Measurements from ENCODE around the gene DLK2. TPM values are rescaled to one million over a fixed set of nuclear protein-coding genes. Genes with fewer than 3 reads are reported as not detected.
"Not testable (repeated sequence)": the region's sequence is repeated elsewhere in the genome, so short reads cannot be mapped to it uniquely, and the experiment has no call there.

The DLK2 gene
- total RNA-seq, 1 experiment from 2014 or later = 30.2 TPM

- DNase-seq (ENCODE audit: unreplicated experiment) = no peak
- H3K27me3 Mint-ChIP-seq (ENCODE audit: insufficient read depth, unreplicated experiment) = no peaks in the 10 kb centered on the region
- intact Hi-C loops (cut with micrococcal nuclease) = no loop called here
- TF ChIP-seq CTCF (IDR thresholded peaks at IDR 0.05; ENCODE audit: unreplicated experiment) = no peak
- no peak overlapping the region for H3K4me3 Mint-ChIP-seq (ENCODE audit: unreplicated experiment)
- POLR2A ChIA-PET = interaction anchor here (1.0 to 1.6 kb wide), 2 partner anchors 16 to 21 kb away, joined by 3 to 5 read pairs; partner anchors contain the start of gene TJAP1
- H3K9me3 Mint-ChIP-seq (ENCODE audit: unreplicated experiment) = no peaks in the 10 kb centered on the region
- no TSS peak for BruUV-seq (replicated peaks)
- H3K27ac Mint-ChIP-seq (ENCODE audit: low read depth, unreplicated experiment) = no peak overlapping the region
- H3K4me1 Mint-ChIP-seq (ENCODE audit: insufficient read depth, unreplicated experiment) = no peaks in the 10 kb centered on the region
- CTCF ChIA-PET = interaction anchor here (0.8 to 1.0 kb wide), 2 partner anchors 40 to 131 kb away, joined by 3 to 6 read pairs; no protein-coding TSS in a partner anchor
- H3K36me3 Mint-ChIP-seq (ENCODE audit: insufficient read depth, unreplicated experiment) = no peaks in the 10 kb centered on the region
Observed at GRCh38 chr6:43461936-43462335, 6.6 kb upstream of the DLK2 start.

GRCh38 chr6:43460032-43460431 is 4.7 kb upstream of the DLK2 start:
- ChIA-PET POLR2A (interaction anchor here (1.5 to 1.8 kb wide), 3 partner anchors 18 to 37 kb away, joined by 4 to 8 read pairs (median 8); partner anchors contain the start of gene TJAP1), CTCF (interaction anchor here (0.6 to 2.4 kb wide), 5 partner anchors 35 to 368 kb away, joined by 3 to 8 read pairs (median 3); no protein-coding TSS in a partner anchor)
- Mint-ChIP-seq H3K27ac (ENCODE audit: low read depth, unreplicated experiment) (no peak overlapping the region), H3K36me3 (ENCODE audit: insufficient read depth, unreplicated experiment) (peaks cover 8% of the 10 kb centered on the region), H3K4me3 (ENCODE audit: unreplicated experiment) (no peak overlapping the region), H3K9me3 (ENCODE audit: unreplicated experiment) (no peaks in the 10 kb centered on the region), H3K4me1 (ENCODE audit: insufficient read depth, unreplicated experiment) (peaks cover 6% of the 10 kb centered on the region), H3K27me3 (ENCODE audit: insufficient read depth, unreplicated experiment) (no peaks in the 10 kb centered on the region)
- no peak for TF ChIP-seq CTCF (IDR thresholded peaks at IDR 0.05; ENCODE audit: unreplicated experiment)
- DNase-seq (ENCODE audit: unreplicated experiment) = no peak
- BruUV-seq (replicated peaks) = no TSS peak
- intact Hi-C loops (cut with micrococcal nuclease) = no loop called here

GRCh38 chr6:43459535-43459934 is 4.2 kb upstream of the DLK2 start:
- Mint-ChIP-seq H3K27ac (ENCODE audit: low read depth, unreplicated experiment) (no peak overlapping the region), H3K27me3 (ENCODE audit: insufficient read depth, unreplicated experiment) (no peaks in the 10 kb centered on the region), H3K4me1 (ENCODE audit: insufficient read depth, unreplicated experiment) (peaks cover 7% of the 10 kb centered on the region), H3K36me3 (ENCODE audit: insufficient read depth, unreplicated experiment) (peaks cover 8% of the 10 kb centered on the region), H3K4me3 (ENCODE audit: unreplicated experiment) (no peak overlapping the region), H3K9me3 (ENCODE audit: unreplicated experiment) (no peaks in the 10 kb centered on the region)
- no TSS peak for BruUV-seq (replicated peaks)
- ChIA-PET POLR2A (interaction anchor here (0.7 to 1.8 kb wide), 5 partner anchors 18 to 594 kb away, joined by 3 to 8 read pairs (median 4); partner anchors contain the start of gene TJAP1), CTCF (interaction anchor here (0.6 to 2.4 kb wide), 4 partner anchors 37 to 368 kb away, joined by 3 to 8 read pairs (median 4); no protein-coding TSS in a partner anchor)
- no peak for DNase-seq (ENCODE audit: unreplicated experiment)
- no peak for TF ChIP-seq CTCF (IDR thresholded peaks at IDR 0.05; ENCODE audit: unreplicated experiment)
- intact Hi-C loops (cut with micrococcal nuclease) = no loop called here

GRCh38 chr6:43458154-43458553 is 2.8 kb upstream of the DLK2 start:
- CTCF ChIA-PET = interaction anchor here (0.7 to 2.4 kb wide), 3 partner anchors 36 to 49 kb away, joined by 3 to 8 read pairs (median 5); no protein-coding TSS in a partner anchor
- peaks cover 15% of the 10 kb centered on the region for H3K4me1 Mint-ChIP-seq (ENCODE audit: insufficient read depth, unreplicated experiment)
- H3K4me3 Mint-ChIP-seq (ENCODE audit: unreplicated experiment); H3K9me3 Mint-ChIP-seq (ENCODE audit: unreplicated experiment); BruUV-seq (replicated peaks); H3K27ac Mint-ChIP-seq (ENCODE audit: low read depth, unreplicated experiment); DNase-seq (ENCODE audit: unreplicated experiment); intact Hi-C loops (cut with micrococcal nuclease); H3K27me3 Mint-ChIP-seq (ENCODE audit: insufficient read depth, unreplicated experiment): not testable (repeated sequence)
- POLR2A ChIA-PET = interaction anchor here (1.4 to 6.5 kb wide), 2 partner anchors 23 to 37 kb away, joined by 4 to 138 read pairs; no protein-coding TSS in a partner anchor
- peaks cover 14% of the 10 kb centered on the region for H3K36me3 Mint-ChIP-seq (ENCODE audit: insufficient read depth, unreplicated experiment)

Data from MCF 10A (cell line).